ENCODE results near the gene ASCC1. TPM values are rescaled to one million over a fixed set of nuclear protein-coding genes. Genes with fewer than 3 reads are reported as not detected.

ASCC1 gene
- total and polyA plus RNA-seq, 2 donors (not counting 1 experiment from before 2014, with no cell fraction given), result 17.9 to 28.1 TPM

DNA sequence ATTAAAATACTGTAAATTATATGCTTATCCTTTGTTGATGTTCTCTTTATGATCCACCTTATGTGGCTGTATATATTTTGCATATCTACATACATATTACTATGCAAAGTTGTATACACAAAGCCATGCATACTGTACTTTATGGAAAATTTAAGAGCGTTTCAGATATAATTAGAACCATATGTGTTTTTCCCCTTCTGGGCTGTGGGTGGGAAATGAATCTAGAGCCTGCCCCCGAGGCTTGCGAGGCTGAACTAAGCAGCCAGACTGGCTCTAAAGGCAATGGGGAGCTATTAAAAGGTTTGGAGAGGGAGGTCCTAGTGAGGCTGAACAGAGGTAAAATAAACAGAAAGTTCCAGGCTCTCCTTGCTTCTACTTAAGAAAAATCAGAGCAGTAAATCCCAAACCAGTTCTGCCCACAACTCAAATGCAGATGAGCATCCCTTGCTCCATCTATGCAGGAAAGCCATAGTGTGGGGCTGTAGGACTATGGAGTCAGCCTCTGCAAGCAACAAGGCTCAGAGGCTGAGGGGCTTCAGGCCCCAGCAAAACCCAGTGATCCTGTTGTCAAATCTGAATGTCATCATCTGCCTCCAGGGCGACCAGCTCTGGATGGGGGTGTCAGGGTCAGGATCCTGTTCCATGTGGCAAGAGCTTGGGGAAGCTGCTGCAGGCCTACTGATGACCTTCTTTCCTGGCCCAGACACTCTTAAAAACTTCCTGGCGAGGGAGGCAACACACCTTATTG lies 43.6 kb upstream of the ASCC1 start:
- ATAC-seq (ENCODE audit: low read depth), result no peak
- 0% methylated on average over 1 of the region's 5 CpGs for WGBS (ENCODE audit: insufficient coverage)
- H3K9ac ChIP-seq (ENCODE audit: low read length), result peak overlapping the region; percentile 80
- peaks cover 3% of the 10 kb centered on the region for H3K79me2 ChIP-seq (ENCODE audit: control insufficient read depth, insufficient read depth, low read length)
- no peaks in the 10 kb centered on the region for H3K9me3 Mint-ChIP-seq (ENCODE audit: insufficient read depth)
- peak overlapping the region; percentile 89 for H3K27ac Mint-ChIP-seq
- H4K20me1 ChIP-seq (ENCODE audit: control insufficient read depth, insufficient read depth, low read length, poor library complexity, severe bottlenecking), result no peaks in the 10 kb centered on the region
- POLR2A ChIA-PET, result interaction anchor here (0.6 to 3.8 kb wide), 7 partner anchors 12 to 74 kb away, joined by 3 to 41 read pairs (median 5); partner anchors contain the start of gene DDIT4
- DNase-seq, result no peak
- TF ChIP-seq CTCF (IDR thresholded peaks at IDR 0.05), result no peak
- TF ChIP-seq EZH2 (IDR thresholded peaks at IDR 0.05; ENCODE audit: borderline replicate concordance, insufficient read depth, low read depth, low read length, poor library complexity, severe bottlenecking), result no peak
- H3K27me3 ChIP-seq (replicated peaks in 1 of 4; ENCODE audit: control extremely low read depth in 1 of 4, control insufficient read depth in 3 of 4, insufficient read depth in 4 of 4, low read length in 3 of 4), result no peaks in the 10 kb centered on the region
- no peaks in the 10 kb centered on the region for H3K27me3 Mint-ChIP-seq
- peaks cover 59 to 78% of the 10 kb centered on the region in 2 donors for H3K4me1 ChIP-seq (ENCODE audit: control insufficient read depth in 2 of 2, insufficient read depth in 2 of 2, low read length in 2 of 2)
- peak overlapping the region in 1 of 5 experiments; percentile 73 for H3K4me3 ChIP-seq (ENCODE audit: control extremely low read depth in 1 of 5, extremely low read depth in 1 of 5, insufficient read depth in 1 of 5, low read depth in 2 of 5, low read length in 4 of 5)
- intact Hi-C loops (cut with micrococcal nuclease), result loop anchor here (2.0 to 5.0 kb wide), 3 partner anchors 15 to 172 kb away; partner anchors contain the start of genes ANAPC16, ASCC1 and SPOCK2
- H3K4me1 Mint-ChIP-seq, result peaks cover 60% of the 10 kb centered on the region
- no peaks in the 10 kb centered on the region for H3K9me3 ChIP-seq (ENCODE audit: control extremely low read depth in 1 of 3, control insufficient read depth in 2 of 3, insufficient read depth in 1 of 3, low read length in 2 of 3)
- no peaks in the 10 kb centered on the region for H3K36me3 ChIP-seq (replicated peaks in 1 of 2; ENCODE audit: control extremely low read depth in 1 of 2, control insufficient read depth in 1 of 2, extremely low read depth in 1 of 2, insufficient read depth in 2 of 2, low read length in 1 of 2)
- peak overlapping the region; percentile 47 to 67 for H3K27ac ChIP-seq (ENCODE audit: low read length in 2 of 2)
- peak overlapping the region; percentile 93 for H3K4me2 ChIP-seq (replicated peaks; ENCODE audit: low read depth, low read length, poor library complexity, severe bottlenecking)
- no peak overlapping the region for H2AFZ ChIP-seq (ENCODE audit: insufficient read depth, low read depth, low read length, poor library complexity, severe bottlenecking)
- peak overlapping the region; percentile 94 for H3K4me3 Mint-ChIP-seq
- CTCF ChIA-PET, result interaction anchor here (0.6 to 8.3 kb wide), 10 partner anchors 10 to 77 kb away, joined by 3 to 48 read pairs (median 5); partner anchors contain the start of gene DDIT4

GRCh38 chr10:72258617-72259016 lies 42.5 kb upstream of the ASCC1 start:
- Histone ChIP-seq H3K4me3 (ENCODE audit: control extremely low read depth in 1 of 5, extremely low read depth in 1 of 5, insufficient read depth in 1 of 5, low read depth in 2 of 5, low read length in 4 of 5) (no peak overlapping the region), H3K36me3 (replicated peaks in 1 of 2; ENCODE audit: control extremely low read depth in 1 of 2, control insufficient read depth in 1 of 2, extremely low read depth in 1 of 2, insufficient read depth in 2 of 2, low read length in 1 of 2) (no peaks in the 10 kb centered on the region), H3K9me3 (ENCODE audit: control extremely low read depth in 1 of 3, control insufficient read depth in 2 of 3, insufficient read depth in 1 of 3, low read length in 2 of 3) (no peaks in the 10 kb centered on the region), H3K9ac (ENCODE audit: low read length) (no peak overlapping the region), H4K20me1 (ENCODE audit: control insufficient read depth, insufficient read depth, low read length, poor library complexity, severe bottlenecking) (no peaks in the 10 kb centered on the region), H3K27me3 (replicated peaks in 1 of 4; ENCODE audit: control extremely low read depth in 1 of 4, control insufficient read depth in 3 of 4, insufficient read depth in 4 of 4, low read length in 3 of 4) (no peaks in the 10 kb centered on the region), H2AFZ (ENCODE audit: insufficient read depth, low read depth, low read length, poor library complexity, severe bottlenecking) (no peak overlapping the region), H3K79me2 (ENCODE audit: control insufficient read depth, insufficient read depth, low read length) (peaks cover 3% of the 10 kb centered on the region), H3K27ac (ENCODE audit: low read length in 2 of 2) (no peak overlapping the region), H3K4me1 (ENCODE audit: control insufficient read depth in 2 of 2, insufficient read depth in 2 of 2, low read length in 2 of 2) (peaks cover 66 to 84% of the 10 kb centered on the region in 2 donors), H3K4me2 (replicated peaks; ENCODE audit: low read depth, low read length, poor library complexity, severe bottlenecking) (no peak overlapping the region)
- Mint-ChIP-seq H3K27me3 (no peaks in the 10 kb centered on the region), H3K4me1 (peaks cover 62% of the 10 kb centered on the region), H3K27ac (peak overlapping the region; percentile 15), H3K4me3 (no peak overlapping the region), H3K9me3 (ENCODE audit: insufficient read depth) (no peaks in the 10 kb centered on the region)
- ChIA-PET CTCF (interaction anchor here (0.6 to 8.3 kb wide), 7 partner anchors 11 to 78 kb away, joined by 3 to 48 read pairs (median 3); partner anchors contain the start of gene DDIT4), POLR2A (interaction anchor here (1.2 to 1.3 kb wide), 2 partner anchors 43 to 61 kb away, joined by 3 to 4 read pairs; partner anchors contain the start of genes ANAPC16 and ASCC1)
- ATAC-seq (ENCODE audit: low read depth), result no peak
- intact Hi-C loops (cut with micrococcal nuclease), result no loop called here
- TF ChIP-seq CTCF (IDR thresholded peaks at IDR 0.05) (no peak), EZH2 (IDR thresholded peaks at IDR 0.05; ENCODE audit: borderline replicate concordance, insufficient read depth, low read depth, low read length, poor library complexity, severe bottlenecking) (no peak)
- WGBS (ENCODE audit: insufficient coverage), result 93% methylated on average over 4 of the region's 4 CpGs
- DNase-seq, result no peak
